ENCODE data around the gene LRRN1.

LRRN1 gene

DNA sequence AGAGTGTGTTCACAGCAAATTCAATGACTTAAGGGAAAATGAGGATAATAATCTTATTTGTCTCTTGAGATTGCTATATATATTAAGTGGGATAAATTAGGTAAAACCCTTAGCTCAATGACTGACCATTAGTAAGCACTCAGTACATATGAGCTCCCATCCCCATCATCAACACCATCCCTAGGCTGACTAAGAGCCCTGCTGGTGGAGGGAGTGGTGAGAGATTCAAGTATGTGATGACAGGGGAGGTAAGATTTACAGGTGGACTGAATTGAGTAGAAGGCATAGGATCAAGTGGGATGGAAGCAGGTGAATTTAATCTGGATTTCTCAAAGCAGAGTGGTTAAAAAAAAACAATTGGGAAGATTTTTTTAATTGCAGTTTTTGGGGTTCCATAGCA, 21.0 kb upstream of the LRRN1 start:
- TF ChIP-seq TAF1 (IDR thresholded peaks at IDR 0.05; ENCODE audit: borderline replicate concordance, insufficient read depth, low read length), result no peak
- no peak for TF ChIP-seq FOXP2 (optimal IDR thresholded peaks at IDR 0.05; ENCODE audit: borderline replicate concordance, extremely low read depth, extremely low read length, insufficient read depth)
- TF ChIP-seq SIN3A (IDR thresholded peaks at IDR 0.05; ENCODE audit: borderline replicate concordance, insufficient read depth, low read length), result no peak
- TF ChIP-seq, protein P1, sequence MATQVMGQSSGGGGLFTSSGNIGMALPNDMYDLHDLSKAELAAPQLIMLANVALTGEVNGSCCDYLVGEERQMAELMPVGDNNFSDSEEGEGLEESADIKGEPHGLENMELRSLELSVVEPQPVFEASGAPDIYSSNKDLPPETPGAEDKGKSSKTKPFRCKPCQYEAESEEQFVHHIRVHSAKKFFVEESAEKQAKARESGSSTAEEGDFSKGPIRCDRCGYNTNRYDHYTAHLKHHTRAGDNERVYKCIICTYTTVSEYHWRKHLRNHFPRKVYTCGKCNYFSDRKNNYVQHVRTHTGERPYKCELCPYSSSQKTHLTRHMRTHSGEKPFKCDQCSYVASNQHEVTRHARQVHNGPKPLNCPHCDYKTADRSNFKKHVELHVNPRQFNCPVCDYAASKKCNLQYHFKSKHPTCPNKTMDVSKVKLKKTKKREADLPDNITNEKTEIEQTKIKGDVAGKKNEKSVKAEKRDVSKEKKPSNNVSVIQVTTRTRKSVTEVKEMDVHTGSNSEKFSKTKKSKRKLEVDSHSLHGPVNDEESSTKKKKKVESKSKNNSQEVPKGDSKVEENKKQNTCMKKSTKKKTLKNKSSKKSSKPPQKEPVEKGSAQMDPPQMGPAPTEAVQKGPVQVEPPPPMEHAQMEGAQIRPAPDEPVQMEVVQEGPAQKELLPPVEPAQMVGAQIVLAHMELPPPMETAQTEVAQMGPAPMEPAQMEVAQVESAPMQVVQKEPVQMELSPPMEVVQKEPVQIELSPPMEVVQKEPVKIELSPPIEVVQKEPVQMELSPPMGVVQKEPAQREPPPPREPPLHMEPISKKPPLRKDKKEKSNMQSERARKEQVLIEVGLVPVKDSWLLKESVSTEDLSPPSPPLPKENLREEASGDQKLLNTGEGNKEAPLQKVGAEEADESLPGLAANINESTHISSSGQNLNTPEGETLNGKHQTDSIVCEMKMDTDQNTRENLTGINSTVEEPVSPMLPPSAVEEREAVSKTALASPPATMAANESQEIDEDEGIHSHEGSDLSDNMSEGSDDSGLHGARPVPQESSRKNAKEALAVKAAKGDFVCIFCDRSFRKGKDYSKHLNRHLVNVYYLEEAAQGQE (IDR thresholded peaks at IDR 0.05; ENCODE audit: insufficient read depth in 1 of 2, low read depth in 2 of 2, low read length in 2 of 2), result no peak
- TF ChIP-seq POLR2AphosphoS5 (IDR thresholded peaks at IDR 0.05; ENCODE audit: low read depth, low read length), result no peak

DNA sequence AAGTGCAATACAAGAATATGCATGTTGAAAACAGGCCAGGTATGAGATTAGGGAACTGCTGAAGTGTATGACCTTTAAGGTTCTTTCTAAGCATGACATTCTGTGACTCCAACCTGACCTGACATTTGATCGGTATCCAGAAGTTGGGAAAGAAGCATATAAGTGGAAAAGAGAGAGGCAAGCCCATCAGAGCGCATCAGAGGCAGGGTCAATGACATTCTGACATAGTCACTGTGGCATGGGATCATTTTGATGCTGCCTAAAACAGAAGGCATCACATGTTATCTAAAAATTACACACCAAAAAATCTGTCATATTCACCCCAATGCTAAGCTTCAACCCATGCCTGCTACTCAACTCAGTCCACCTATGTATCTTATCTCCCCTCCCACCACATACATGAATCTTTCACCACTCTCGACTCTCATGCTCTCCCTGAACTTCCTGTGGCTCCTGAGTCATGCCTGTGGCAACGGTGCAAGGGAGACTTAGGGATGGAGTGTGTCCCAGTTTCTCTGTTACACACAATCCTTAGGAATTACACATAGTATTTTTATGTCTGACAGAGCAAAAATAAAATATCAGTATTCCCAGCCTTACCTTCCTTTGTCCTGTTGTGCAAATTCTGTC, 20.5 kb upstream of the LRRN1 start:
- TF ChIP-seq SIN3A (IDR thresholded peaks at IDR 0.05; ENCODE audit: borderline replicate concordance, insufficient read depth, low read length), result no peak
- TF ChIP-seq TAF1 (IDR thresholded peaks at IDR 0.05; ENCODE audit: borderline replicate concordance, insufficient read depth, low read length), result no peak
- no peak for TF ChIP-seq POLR2AphosphoS5 (IDR thresholded peaks at IDR 0.05; ENCODE audit: low read depth, low read length)
- TF ChIP-seq FOXP2 (optimal IDR thresholded peaks at IDR 0.05; ENCODE audit: borderline replicate concordance, extremely low read depth, extremely low read length, insufficient read depth), result no peak
- TF ChIP-seq, protein P1 (IDR thresholded peaks at IDR 0.05; ENCODE audit: insufficient read depth in 1 of 2, low read depth in 2 of 2, low read length in 2 of 2), result no peak

DNA sequence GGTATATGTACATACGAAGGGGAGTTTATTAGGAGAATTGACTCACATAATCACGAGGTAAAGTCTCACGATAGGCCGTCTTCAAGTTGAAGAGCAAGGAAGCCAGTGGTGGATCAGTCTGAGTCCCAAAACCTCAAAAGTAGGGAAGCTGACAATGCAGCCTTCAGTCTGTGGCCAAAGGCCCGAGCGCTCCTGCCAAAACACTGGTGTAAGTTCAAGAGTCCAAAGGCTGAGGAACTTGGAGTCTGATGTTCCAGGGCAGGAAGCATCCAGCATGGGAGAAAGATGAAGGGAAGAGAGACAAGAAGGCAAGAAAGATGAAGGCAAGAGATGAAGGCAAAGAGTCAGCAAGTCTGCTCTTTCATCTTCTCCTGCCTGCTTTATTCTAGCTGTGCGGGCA, 16.8 kb upstream of the LRRN1 start:
- TF ChIP-seq, protein P1 (IDR thresholded peaks at IDR 0.05; ENCODE audit: insufficient read depth in 1 of 2, low read depth in 2 of 2, low read length in 2 of 2), result no peak
- TF ChIP-seq FOXP2 (optimal IDR thresholded peaks at IDR 0.05; ENCODE audit: borderline replicate concordance, extremely low read depth, extremely low read length, insufficient read depth) (no peak), POLR2AphosphoS5 (IDR thresholded peaks at IDR 0.05; ENCODE audit: low read depth, low read length) (no peak), SIN3A (IDR thresholded peaks at IDR 0.05; ENCODE audit: borderline replicate concordance, insufficient read depth, low read length) (no peak), TAF1 (IDR thresholded peaks at IDR 0.05; ENCODE audit: borderline replicate concordance, insufficient read depth, low read length) (no peak)

DNA sequence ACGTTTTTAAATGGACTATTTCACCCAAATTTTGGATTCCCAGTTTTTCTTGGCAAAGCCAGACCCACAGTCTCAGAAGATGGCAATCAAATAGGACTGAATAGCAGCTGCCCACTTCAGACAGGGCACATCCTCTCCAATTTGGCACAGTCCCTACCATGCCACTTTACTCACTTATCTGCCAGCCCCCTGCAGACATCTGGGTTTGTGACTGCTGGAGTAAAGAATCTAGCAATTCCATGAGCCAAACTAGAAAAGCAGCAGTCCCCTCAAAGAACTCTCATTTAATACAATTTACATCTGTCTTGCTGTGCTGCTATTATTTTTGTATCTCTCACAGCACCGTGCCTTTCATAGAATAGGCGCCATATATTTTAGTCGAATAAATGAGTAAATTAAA, 16.0 kb upstream of the LRRN1 start:
- no peak for TF ChIP-seq POLR2AphosphoS5 (IDR thresholded peaks at IDR 0.05; ENCODE audit: low read depth, low read length)
- TF ChIP-seq SIN3A (IDR thresholded peaks at IDR 0.05; ENCODE audit: borderline replicate concordance, insufficient read depth, low read length), result no peak
- no peak for TF ChIP-seq FOXP2 (optimal IDR thresholded peaks at IDR 0.05; ENCODE audit: borderline replicate concordance, extremely low read depth, extremely low read length, insufficient read depth)
- TF ChIP-seq TAF1 (IDR thresholded peaks at IDR 0.05; ENCODE audit: borderline replicate concordance, insufficient read depth, low read length), result no peak
- TF ChIP-seq, protein P1 (IDR thresholded peaks at IDR 0.05; ENCODE audit: insufficient read depth in 1 of 2, low read depth in 2 of 2, low read length in 2 of 2), result no peak

Data from PFSK-1 (cell line).